Naive B cell (primary cell): Measurements from ENCODE around the gene TOLLIP. TPM values are rescaled to one million over a fixed set of nuclear protein-coding genes. Genes with fewer than 3 reads are reported as not detected.
"Not testable (repeated sequence)": the region's sequence is repeated elsewhere in the genome, so short reads cannot be mapped to it uniquely, and the experiment has no call there.

Source experiments
- ATAC-seq, 2 donors: fragments of 150-1000 bp; cut with Tn5 transposase; 2 replicates each; pipeline ENCODE4 v1.10.0; 2021; ENCODE audit warnings: low read depth in 2 of 2, mild to moderate bottlenecking in 2 of 2, moderate library complexity in 2 of 2
- DNase-seq: peaks from one replicate; pipeline ENCODE4 v3.0.0; 2022
- H3K27ac Mint-ChIP-seq, 6 donors: one replicate each; pipeline ENCODE4 v1.8.0; 2020 to 2022; ENCODE audit warnings: mild to moderate bottlenecking in 6 of 6, mixed read lengths in 6 of 6, moderate library complexity in 5 of 6, inconsistent platforms in 2 of 6
- H3K27me3 Mint-ChIP-seq, 3 donors: one replicate each; pipeline ENCODE4 v1.8.0; 2021 to 2022; ENCODE audit warnings: mixed read lengths in 3 of 3, mild to moderate bottlenecking in 1 of 3
- H3K36me3 Mint-ChIP-seq, 2 donors: one replicate each; pipeline ENCODE4 v1.8.0; 2020 to 2022; ENCODE audit warnings: mixed read lengths in 2 of 2, inconsistent platforms in 1 of 2, mild to moderate bottlenecking in 1 of 2
- H3K4me1 Mint-ChIP-seq, 3 donors: one replicate each; pipeline ENCODE4 v1.8.0; 2020 to 2022; ENCODE audit warnings: mixed read lengths in 3 of 3, inconsistent platforms in 1 of 3, mild to moderate bottlenecking in 1 of 3, moderate library complexity in 1 of 3
- H3K4me3 Mint-ChIP-seq, 8 donors: one replicate each; pipeline ENCODE4 v1.8.0; 2020 to 2022; ENCODE audit warnings: mild to moderate bottlenecking in 8 of 8, mixed read lengths in 8 of 8, moderate library complexity in 8 of 8, inconsistent platforms in 2 of 8
- H3K9me3 Mint-ChIP-seq, 7 donors: one replicate each; pipeline ENCODE4 v1.8.0; 2020 to 2022; ENCODE audit warnings: mixed read lengths in 7 of 7, mild to moderate bottlenecking in 5 of 7, inconsistent platforms in 2 of 7, moderate library complexity in 1 of 7
- polyA plus RNA-seq, 6 donors: library from polyadenylated mRNA; unstranded; fragments of 300-500 nt; fragmentation: Illumina TruSeq; gene quantifications; one replicate each; pipeline ENCODE4 v1.2.3, GENCODE V29; 2021; ENCODE audit warnings: low read depth in 6 of 6

TOLLIP gene
- polyA plus RNA-seq: 10 to 100 TPM; 29.4 to 59.0 (median 42.8) TPM

- peak within 1 kb of the TSS; percentile 82 to 94 (median 90) for H3K4me3 Mint-ChIP-seq
Measured at GRCh38 chr11:1309498-1310317, at the start of gene TOLLIP. TSS of gene TOLLIP (minus strand) at chr11:1309632. CDS start at chr11:1309498, 134 bp downstream.

GRCh38 chr11:1358931-1359330 is 49.5 kb upstream of the TOLLIP start:
- H3K4me1 Mint-ChIP-seq, DNase-seq, ATAC-seq, H3K27ac Mint-ChIP-seq, H3K36me3 Mint-ChIP-seq, H3K4me3 Mint-ChIP-seq: not testable (repeated sequence)
- Mint-ChIP-seq H3K27me3 (peaks cover 11 to 26% (median 20%) of the 10 kb centered on the region in 3 donors), H3K9me3 (peaks cover 3 to 16% (median 6%) of the 10 kb centered on the region in 7 donors)

More at GRCh38 chr11:1309498-1310317, at the start of gene TOLLIP:
- peaks cover 5 to 6% of the 10 kb centered on the region in 2 donors for H3K36me3 Mint-ChIP-seq
- no peaks in the 10 kb centered on the region for H3K27me3 Mint-ChIP-seq
- H3K4me1 Mint-ChIP-seq: peaks cover 32 to 55% (median 53%) of the 10 kb centered on the region in 3 donors
- H3K27ac Mint-ChIP-seq: peak within 1 kb of the TSS; percentile 97 to 99 (median 99)
- peaks cover 0 to 19% (median 10%) of the 10 kb centered on the region in 7 donors for H3K9me3 Mint-ChIP-seq
- peak; percentile 47 to 57 for ATAC-seq
- peak; percentile 99 for DNase-seq

- H3K27me3 Mint-ChIP-seq: peaks cover 11 to 32% (median 20%) of the 10 kb centered on the region in 3 donors
- peaks cover 0 to 5% (median 0%) of the 10 kb centered on the region in 3 donors for H3K4me1 Mint-ChIP-seq
- DNase-seq: no peak
- H3K36me3 Mint-ChIP-seq: no peaks in the 10 kb centered on the region
- peaks cover 0 to 10% (median 0%) of the 10 kb centered on the region in 7 donors for H3K9me3 Mint-ChIP-seq
- no peak overlapping the region for H3K4me3 Mint-ChIP-seq
- ATAC-seq: no peak
- H3K27ac Mint-ChIP-seq: no peak overlapping the region
Measured at GRCh38 chr11:1358286-1358685, 48.9 kb upstream of the TOLLIP start.

GRCh38 chr11:1356478-1356960 is 47.1 kb upstream of the TOLLIP start:
- peak overlapping the region in 3 of 6 donors; percentile 3 to 88 (median 9) for H3K27ac Mint-ChIP-seq
- H3K9me3 Mint-ChIP-seq: no peaks in the 10 kb centered on the region
- DNase-seq: no peak
- peaks cover 0 to 5% (median 0%) of the 10 kb centered on the region in 3 donors for H3K4me1 Mint-ChIP-seq
- H3K27me3 Mint-ChIP-seq: peaks cover 7 to 33% (median 20%) of the 10 kb centered on the region in 3 donors
- no peak overlapping the region for H3K4me3 Mint-ChIP-seq
- ATAC-seq: no peak
- no peaks in the 10 kb centered on the region for H3K36me3 Mint-ChIP-seq

GRCh38 chr11:1356007-1356435 is 46.6 kb upstream of the TOLLIP start:
- H3K4me3 Mint-ChIP-seq: peak overlapping the region in 1 of 8 donors; percentile 48
- H3K9me3 Mint-ChIP-seq: no peaks in the 10 kb centered on the region
- H3K4me1 Mint-ChIP-seq: peaks cover 0 to 5% (median 0%) of the 10 kb centered on the region in 3 donors
- H3K36me3 Mint-ChIP-seq: no peaks in the 10 kb centered on the region
- DNase-seq (no peak), ATAC-seq (no peak)
- H3K27ac Mint-ChIP-seq: peak overlapping the region in 2 of 6 donors; percentile 70 to 88
- H3K27me3 Mint-ChIP-seq: peaks cover 7 to 33% (median 20%) of the 10 kb centered on the region in 3 donors

- peaks cover 0 to 5% (median 0%) of the 10 kb centered on the region in 3 donors for H3K4me1 Mint-ChIP-seq
- no peak for ATAC-seq
- no peak for DNase-seq
- H3K4me3 Mint-ChIP-seq: no peak overlapping the region
- H3K9me3 Mint-ChIP-seq: no peaks in the 10 kb centered on the region
- H3K27ac Mint-ChIP-seq: no peak overlapping the region
- peaks cover 7 to 27% (median 16%) of the 10 kb centered on the region in 3 donors for H3K27me3 Mint-ChIP-seq
- H3K36me3 Mint-ChIP-seq: no peaks in the 10 kb centered on the region
Measured at GRCh38 chr11:1354125-1354938, 44.9 kb upstream of the TOLLIP start.

GRCh38 chr11:1353383-1354124 is 44.1 kb upstream of the TOLLIP start:
- Mint-ChIP-seq H3K4me3 (no peak overlapping the region), H3K27me3 (peaks cover 7 to 27% (median 16%) of the 10 kb centered on the region in 3 donors), H3K27ac (no peak overlapping the region), H3K9me3 (no peaks in the 10 kb centered on the region), H3K4me1 (peaks cover 0 to 5% (median 0%) of the 10 kb centered on the region in 3 donors), H3K36me3 (no peaks in the 10 kb centered on the region)
- DNase-seq (no peak), ATAC-seq (no peak)

GRCh38 chr11:1352696-1353382 is 43.4 kb upstream of the TOLLIP start:
- peaks cover 0 to 5% (median 0%) of the 10 kb centered on the region in 3 donors for H3K4me1 Mint-ChIP-seq
- H3K4me3 Mint-ChIP-seq: no peak overlapping the region
- no peak for DNase-seq
- H3K9me3 Mint-ChIP-seq: no peaks in the 10 kb centered on the region
- no peak for ATAC-seq
- no peaks in the 10 kb centered on the region for H3K36me3 Mint-ChIP-seq
- H3K27me3 Mint-ChIP-seq: peaks cover 7 to 27% (median 16%) of the 10 kb centered on the region in 3 donors
- no peak overlapping the region for H3K27ac Mint-ChIP-seq

- H3K36me3 Mint-ChIP-seq: no peaks in the 10 kb centered on the region
- no peak overlapping the region for H3K4me3 Mint-ChIP-seq
- H3K9me3 Mint-ChIP-seq: no peaks in the 10 kb centered on the region
- no peaks in the 10 kb centered on the region for H3K4me1 Mint-ChIP-seq
- DNase-seq (no peak), ATAC-seq (no peak)
- no peak overlapping the region for H3K27ac Mint-ChIP-seq
- H3K27me3 Mint-ChIP-seq: peaks cover 2 to 20% (median 8%) of the 10 kb centered on the region in 3 donors
Measured at GRCh38 chr11:1351278-1351937, 42.0 kb upstream of the TOLLIP start.

- Mint-ChIP-seq H3K4me3 (no peak overlapping the region), H3K27me3 (peaks cover 0 to 13% (median 0%) of the 10 kb centered on the region in 3 donors), H3K9me3 (no peaks in the 10 kb centered on the region), H3K36me3 (no peaks in the 10 kb centered on the region), H3K27ac (no peak overlapping the region), H3K4me1 (peaks cover 0 to 3% (median 0%) of the 10 kb centered on the region in 3 donors)
- no peak for DNase-seq
- no peak for ATAC-seq
Measured at GRCh38 chr11:1350086-1350725, 40.8 kb upstream of the TOLLIP start.

- H3K9me3 Mint-ChIP-seq: no peaks in the 10 kb centered on the region
- ATAC-seq: no peak
- no peak for DNase-seq
- H3K4me1 Mint-ChIP-seq: peaks cover 0 to 3% (median 0%) of the 10 kb centered on the region in 3 donors
- peaks cover 0 to 13% (median 0%) of the 10 kb centered on the region in 3 donors for H3K27me3 Mint-ChIP-seq
- no peak overlapping the region for H3K4me3 Mint-ChIP-seq
- H3K36me3 Mint-ChIP-seq: no peaks in the 10 kb centered on the region
- H3K27ac Mint-ChIP-seq: no peak overlapping the region
Measured at GRCh38 chr11:1349327-1350041, 40.1 kb upstream of the TOLLIP start.
